CD1c-positive myeloid dendritic cell (primary cell): ENCODE measurements around the gene KREMEN2.

Experiments used
- DNase-seq: peaks from one replicate; pipeline ENCODE4 v3.0.0-alpha.2; 2016; ENCODE audit errors: extremely low spot score

The KREMEN2 gene

DNA sequence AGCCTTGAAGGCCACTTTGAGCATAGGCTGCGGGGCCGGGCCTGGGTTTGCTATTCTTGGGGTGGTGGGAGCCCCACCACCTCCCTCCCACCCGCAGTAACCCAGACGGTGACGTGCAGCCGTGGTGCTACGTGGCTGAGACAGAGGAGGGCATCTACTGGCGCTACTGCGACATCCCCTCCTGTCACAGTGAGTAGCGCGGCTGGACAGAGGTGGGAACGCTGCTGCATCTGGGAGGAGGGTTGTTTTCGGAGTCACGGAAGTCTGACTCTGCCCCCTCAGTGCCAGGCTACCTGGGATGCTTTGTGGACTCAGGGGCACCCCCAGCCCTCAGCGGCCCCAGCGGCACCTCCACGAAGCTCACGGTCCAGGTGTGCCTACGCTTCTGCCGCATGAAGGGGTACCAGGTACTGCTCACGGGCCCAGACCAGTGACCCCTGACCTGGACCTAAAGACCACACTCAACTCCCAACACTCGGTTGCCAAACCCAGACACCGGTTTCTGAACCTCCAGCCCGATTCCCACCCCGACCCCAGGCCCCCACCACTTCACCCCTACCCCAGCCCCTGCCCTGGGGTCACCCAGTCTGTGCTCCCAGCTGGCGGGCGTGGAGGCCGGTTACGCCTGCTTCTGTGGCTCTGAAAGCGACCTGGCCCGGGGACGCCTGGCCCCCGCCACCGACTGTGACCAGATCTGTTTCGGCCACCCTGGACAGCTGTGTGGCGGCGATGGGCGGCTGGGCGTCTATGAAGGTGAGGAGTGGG lies 2.1 kb downstream of the KREMEN2 start:
- no peak for DNase-seq

DNA sequence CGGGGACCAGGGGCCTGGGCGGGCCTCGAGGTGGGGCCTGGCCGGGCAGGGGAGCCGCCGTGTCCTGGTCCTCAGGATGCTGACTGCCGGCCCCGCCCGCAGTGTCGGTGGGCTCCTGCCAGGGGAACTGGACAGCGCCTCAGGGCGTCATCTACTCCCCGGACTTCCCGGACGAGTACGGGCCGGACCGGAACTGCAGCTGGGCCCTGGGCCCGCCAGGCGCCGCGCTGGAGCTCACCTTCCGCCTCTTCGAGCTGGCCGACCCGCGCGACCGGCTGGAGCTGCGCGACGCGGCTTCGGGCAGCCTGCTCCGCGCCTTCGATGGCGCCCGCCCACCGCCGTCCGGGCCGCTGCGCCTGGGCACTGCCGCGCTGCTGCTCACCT lies 2.7 kb downstream of the KREMEN2 start:
- DNase-seq, result peak; percentile 55

- no peak for DNase-seq
Observed at GRCh38 chr16:2967211-2967631, 3.1 kb downstream of the KREMEN2 start.

- no peak for DNase-seq
Observed at GRCh38 chr16:2967721-2968161, 3.7 kb downstream of the KREMEN2 start.

DNA sequence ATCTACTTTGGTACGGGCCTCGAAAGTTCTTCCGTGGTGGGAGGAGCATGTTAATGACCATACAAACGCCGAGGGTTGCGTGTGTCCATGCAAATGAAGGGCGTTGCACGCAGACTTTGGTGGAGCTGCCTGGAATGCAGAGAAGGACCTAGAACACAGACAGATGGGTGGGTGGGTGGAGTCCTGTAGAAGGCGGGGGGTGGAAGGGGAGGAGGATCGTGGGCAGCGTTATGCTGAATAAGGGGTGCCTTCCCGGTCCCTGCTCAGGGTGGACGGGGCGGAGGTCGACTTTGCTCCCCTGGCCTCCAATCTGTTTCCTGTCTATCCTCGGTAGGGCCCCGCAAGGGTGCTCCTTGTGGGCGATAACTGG lies 4.3 kb downstream of the KREMEN2 start:
- peak; percentile 45 for DNase-seq

DNA sequence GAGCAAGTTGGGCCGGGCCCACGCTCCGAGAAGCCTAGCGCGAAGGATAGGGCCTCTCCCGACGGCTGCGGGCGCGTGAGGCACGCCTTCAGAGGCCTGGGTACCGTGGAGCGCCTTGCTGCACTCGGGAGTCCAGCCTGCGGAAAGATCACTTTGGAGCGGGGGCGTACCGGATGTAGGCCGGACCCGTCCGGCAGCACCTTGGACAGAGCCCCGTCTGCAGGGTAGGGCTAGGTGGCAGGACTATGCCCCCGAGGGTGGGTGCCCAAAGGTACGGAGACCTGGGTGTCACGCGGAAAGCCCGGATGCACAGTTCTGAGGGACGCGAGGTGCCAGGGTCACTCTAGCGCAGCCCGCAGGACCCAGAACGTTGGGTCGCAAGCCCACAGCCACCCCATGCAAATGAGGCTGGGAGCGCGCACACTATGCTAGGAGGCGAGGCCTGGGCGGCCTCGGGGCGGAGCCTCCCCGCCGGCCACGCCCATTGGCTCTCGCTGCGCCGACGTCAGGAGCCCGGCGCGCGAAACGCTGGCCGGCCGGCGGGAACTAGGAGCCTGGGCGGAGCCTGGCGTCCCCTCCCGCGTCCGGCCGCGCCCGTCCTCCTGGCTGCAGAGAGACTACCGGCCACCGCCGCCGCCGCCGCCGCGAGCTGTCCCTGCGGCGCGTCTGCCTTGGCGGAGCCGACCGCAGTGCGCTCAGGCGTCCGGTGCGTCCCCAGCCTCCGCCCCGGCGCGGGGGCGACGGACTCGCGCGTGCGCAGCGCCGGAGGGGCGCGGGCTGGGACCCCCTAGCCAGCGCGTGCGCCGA lies 4.9 kb downstream of the KREMEN2 start, which contains the start of gene PAQR4:
PAQR4 (plus strand) TSS at position 611 of the 807 bp plus-strand sequence. CDS start 327 bp downstream, outside the sequence.
- peak; percentile 97 for DNase-seq

DNA sequence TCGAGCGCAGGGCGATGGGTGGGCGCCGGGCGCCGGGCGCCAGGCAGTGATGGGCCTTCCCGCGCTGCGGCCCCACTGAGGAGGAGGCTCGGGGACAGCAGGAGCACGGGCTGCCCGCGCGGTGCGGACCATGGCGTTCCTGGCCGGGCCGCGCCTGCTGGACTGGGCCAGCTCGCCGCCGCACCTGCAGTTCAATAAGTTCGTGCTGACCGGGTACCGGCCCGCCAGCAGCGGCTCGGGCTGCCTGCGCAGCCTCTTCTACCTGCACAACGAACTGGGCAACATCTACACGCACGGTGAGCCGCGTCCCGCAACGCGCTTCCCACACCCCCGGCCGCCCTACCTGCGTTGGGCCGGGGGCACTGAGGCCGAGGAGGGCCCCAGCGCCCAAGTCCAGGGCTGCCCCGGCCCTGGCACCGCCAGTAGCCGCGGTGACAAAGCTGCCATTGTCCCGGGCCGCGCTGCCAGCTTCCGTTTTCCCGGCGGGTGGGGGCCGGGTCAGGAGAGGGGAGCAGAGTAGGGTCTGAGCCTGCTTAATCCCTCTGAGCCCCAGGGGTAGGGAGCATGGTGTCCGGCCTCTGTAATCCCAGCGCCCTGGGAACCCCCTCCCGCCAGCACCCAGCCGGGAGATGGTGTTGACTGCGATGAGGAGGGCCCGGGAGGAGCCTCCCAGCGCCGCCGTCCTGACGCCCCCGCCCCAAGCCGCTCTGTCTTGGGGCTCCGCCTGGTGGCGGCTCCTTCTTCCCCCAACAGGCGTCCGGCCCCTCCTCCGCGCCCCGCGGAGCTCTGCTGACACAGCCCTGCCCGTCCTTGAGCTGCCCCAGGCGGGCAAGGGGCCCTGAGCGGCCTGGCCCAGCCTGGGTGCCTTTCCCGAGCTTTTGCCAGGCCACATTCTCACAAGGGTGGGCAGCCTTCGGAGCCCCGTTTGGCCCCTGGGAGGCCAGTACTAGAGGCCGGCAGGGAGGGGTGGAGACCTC lies 5.8 kb downstream of the KREMEN2 start:
- peak; percentile 91 for DNase-seq

GRCh38 chr16:2970563-2970962 lies 6.5 kb downstream of the KREMEN2 start:
- DNase-seq, result no peak

DNA sequence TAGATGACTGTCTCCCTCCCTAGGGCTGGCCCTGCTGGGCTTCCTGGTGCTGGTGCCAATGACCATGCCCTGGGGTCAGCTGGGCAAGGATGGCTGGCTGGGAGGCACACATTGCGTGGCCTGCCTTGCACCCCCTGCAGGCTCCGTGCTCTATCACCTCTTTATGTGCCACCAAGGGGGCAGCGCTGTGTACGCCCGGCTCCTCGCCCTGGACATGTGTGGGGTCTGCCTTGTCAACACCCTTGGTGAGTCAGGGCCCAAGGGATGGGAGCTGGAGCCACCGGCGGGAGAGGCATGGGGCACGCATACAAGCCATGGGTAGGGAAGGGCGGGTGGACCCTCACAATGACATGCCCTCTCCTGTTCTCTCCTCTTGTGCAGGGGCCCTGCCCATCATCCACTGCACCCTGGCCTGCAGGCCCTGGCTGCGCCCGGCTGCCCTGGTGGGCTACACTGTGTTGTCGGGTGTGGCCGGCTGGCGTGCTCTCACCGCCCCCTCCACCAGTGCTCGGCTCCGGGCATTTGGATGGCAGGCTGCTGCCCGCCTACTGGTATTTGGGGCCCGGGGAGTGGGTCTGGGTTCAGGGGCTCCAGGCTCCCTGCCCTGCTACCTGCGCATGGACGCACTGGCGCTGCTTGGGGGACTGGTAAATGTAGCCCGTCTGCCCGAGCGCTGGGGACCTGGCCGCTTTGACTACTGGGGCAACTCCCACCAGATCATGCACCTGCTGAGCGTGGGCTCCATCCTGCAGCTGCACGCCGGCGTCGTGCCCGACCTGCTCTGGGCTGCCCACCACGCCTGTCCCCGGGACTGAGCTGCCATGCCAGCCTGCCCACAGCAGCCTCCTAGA lies 7.3 kb downstream of the KREMEN2 start:
- no peak for DNase-seq

DNA sequence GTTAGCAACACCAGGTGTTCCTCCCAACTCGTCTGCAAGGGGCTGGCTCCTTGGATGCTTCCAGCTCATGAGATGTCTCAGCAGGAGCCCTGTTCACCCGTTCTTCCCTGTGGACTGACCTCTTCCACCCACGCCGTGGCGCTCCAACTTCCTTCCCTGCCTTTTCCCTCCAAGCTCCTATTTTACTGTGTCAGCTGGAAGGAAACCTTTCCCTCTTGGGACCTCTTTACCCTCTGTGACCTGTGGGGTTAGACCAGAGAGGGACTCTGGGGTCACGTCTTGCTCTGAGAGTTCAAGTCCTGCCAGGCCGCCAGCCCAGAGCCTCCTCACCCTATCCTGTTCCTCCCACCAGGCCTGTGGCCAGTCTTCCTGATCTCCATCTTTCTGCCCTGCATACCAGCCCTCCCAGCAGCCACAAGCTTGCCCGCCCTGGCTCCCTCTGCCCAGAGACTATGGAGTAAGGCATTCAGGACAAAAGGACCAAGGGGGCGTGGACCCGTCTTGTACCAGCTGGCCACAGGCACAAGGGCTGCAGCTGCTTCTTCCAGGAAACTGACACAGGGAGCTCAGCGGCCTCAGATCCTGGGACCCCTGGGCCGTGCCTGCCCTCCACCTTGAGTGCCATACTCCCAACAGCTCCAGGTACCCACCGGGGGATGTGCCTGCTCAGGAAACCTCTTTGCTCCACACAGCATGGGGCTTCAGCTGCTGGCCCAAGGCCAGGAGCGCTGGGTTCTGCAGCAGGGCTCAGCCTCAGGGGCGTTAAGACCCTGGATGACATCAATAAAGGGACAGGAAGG lies 8.1 kb downstream of the KREMEN2 start:
- DNase-seq, result no peak

- no peak for DNase-seq
Observed at GRCh38 chr16:2973093-2973492, 9.0 kb downstream of the KREMEN2 start.

- DNase-seq, result no peak
Observed at GRCh38 chr16:2973605-2974318, 9.7 kb downstream of the KREMEN2 start.

GRCh38 chr16:2974319-2975056 lies 10.4 kb downstream of the KREMEN2 start:
- no peak for DNase-seq

DNA sequence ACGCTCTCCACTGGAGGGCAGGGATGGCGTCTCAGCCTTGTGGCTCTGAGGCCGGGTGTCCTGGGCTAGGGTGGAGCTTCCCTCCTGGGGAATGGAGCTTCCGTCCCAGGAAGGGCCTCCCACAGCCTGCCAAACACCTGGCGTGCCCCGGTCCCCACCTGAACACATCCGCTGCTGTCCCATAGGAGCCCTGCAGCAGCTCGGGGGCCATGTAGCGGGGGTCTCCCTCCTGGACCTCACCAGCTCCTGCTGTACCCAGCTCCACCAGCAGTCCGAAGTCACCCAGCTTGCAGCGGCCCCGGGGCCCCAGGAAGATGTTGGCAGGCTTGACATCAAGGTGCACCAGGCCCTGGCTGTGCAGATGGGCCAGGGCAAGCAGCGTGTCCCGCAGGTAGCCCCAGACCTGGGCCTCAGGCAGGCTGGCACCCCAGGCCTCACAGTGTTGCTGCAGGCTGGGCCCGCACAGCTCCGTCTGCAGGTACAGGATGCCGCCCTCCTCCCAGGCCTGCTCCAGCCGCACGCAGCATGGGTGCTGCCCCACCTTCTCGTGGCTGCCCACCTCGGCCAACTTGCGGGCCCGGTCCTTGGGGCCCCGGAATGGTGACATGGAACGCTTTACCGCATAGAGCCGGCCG lies 11.2 kb downstream of the KREMEN2 start:
- no peak for DNase-seq

- DNase-seq, result no peak
Observed at GRCh38 chr16:2976201-2976600, 12.1 kb downstream of the KREMEN2 start.

DNA sequence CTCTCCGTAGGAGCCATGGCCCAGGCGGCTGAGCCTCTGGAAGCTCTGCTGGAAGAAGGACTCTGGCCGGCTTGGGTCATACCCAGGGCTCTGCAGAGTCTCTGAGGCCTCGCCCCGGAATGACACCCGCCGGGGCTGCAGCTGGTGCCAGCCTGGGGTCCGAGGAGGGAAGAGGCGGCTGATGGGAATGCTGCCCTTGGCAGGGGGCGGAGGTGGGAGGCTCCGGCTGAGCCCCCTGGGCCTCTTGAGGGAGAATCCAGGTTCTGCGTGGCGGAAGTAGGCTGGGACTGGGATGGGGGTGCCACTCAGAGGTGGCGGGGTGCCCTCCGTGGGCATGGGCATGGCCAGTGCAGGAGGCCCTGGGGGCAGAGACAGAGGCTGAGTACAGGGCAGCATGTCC lies 12.6 kb downstream of the KREMEN2 start:
- DNase-seq, result no peak

- DNase-seq, result no peak
Observed at GRCh38 chr16:2977440-2977839, 13.4 kb downstream of the KREMEN2 start.

GRCh38 chr16:2979669-2980226 lies 15.7 kb downstream of the KREMEN2 start:
- DNase-seq, result peak; percentile 80
